ENCODE measurements around the gene TMEM108.
A peak's percentile ranks its signal among the peaks of the same experiment; 100 is the strongest.

TMEM108 gene

DNA sequence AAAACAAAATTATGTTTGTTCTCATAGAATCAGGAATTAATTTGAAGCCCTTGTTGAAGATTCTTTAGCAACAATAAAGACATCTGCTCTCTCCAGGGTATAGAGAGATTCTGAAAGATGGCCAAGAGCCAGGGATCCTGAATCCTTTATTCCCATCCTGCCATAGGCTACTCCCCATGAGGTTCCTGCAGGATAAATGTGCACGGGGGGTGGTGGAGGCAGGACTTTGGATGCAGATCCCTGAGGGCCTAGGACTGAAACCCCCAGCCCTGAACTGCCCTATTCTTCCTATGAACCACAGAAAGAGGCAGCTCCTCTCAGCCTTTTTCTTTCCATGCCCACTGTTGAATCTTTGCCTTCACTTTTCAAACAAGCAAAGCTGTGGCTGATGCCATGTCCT, 17.1 kb downstream of the TMEM108 start:
- no peak for DNase-seq

DNA sequence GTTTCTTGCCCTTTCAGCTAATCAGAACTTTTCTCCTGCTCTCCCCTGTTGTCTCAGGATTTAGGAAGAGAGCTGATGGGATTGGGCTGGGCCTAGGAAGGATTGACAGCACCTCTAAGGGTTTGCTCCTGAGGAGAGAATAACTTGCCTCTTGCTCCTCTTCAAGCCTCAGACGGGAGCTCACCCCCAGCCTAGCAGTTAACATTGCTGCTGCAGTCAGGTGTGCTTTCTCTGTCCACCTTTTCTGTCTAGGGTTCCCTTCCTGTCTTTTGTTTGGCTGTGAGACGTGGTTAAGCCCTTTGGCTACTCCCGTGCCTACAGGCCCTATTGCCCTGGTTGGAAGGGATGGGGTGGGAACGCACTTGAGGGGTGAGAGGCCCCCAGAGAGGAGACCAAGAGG, 20.1 kb downstream of the TMEM108 start:
- DNase-seq = no peak

DNA sequence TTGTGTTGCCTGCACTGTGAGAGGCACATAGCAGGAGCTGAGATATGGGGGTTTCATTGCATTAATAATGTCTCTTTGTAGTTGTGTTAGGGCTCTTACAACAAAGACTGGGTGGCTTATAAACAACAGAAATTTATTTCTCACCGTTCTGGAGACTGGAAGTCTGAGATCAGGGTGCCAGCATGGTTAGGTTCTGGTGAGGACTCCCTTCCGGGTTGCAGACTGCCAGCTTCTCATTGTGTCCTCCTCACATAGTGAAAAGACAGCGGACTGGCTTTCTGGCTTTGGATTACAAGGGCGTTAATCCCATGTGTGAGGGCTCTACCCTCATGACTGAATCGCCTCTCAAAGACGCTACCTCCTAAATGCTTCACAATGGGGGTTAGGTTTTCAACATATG, 20.6 kb downstream of the TMEM108 start:
- DNase-seq = no peak

DNA sequence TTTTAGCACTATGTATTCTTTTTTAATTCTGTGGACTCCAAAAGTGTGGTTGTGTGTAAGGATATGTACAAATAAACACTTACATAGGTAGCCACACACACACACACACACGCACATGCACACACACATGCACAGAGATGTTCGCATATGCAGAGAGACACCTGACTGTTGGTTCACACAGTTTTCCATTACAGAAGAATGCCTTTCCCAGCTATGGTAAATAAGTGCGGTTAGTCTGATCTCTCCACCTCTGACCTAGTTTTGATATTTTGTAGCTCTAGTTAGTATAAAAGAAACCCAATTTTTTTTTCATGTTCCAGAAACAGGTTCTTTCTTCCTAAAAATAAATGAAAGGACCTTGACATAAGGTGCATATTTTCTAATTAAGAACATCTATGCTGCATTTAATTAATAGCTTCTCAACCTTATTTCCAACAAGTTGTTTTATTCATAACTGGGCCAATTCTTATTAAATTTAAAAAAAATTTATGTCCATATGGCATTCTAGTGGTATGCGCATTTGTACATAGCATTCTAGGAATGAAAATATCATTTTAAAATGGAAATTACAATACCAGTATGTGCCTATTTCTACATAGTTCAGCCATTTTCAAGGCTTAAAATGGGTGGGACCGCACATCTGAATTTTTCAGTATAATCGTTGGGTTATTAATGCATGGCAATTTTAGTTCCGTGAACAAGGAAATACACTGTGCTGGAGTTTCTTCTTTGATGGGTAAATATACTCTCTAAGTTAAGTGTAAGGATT, 27.2 kb downstream of the TMEM108 start:
- no peak for DNase-seq

DNA sequence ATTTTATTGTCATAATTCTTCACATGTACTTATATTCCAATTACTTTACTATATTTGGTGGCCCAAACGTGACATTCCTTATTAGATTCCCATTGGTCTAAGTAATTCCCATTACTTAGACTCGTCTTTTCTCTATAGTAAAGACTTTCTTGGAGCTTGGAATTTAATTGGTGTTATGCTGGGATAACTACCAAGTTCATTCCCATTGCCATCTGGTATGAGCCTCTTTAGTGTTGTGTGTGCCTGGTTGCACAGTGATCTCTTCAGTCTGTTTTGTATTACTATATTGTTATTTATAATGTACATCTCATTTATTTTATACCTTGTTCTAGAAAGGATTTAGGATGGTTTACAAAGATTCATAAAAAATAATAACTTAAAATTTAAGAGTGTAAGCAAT, 27.8 kb downstream of the TMEM108 start:
- DNase-seq = no peak

DNA sequence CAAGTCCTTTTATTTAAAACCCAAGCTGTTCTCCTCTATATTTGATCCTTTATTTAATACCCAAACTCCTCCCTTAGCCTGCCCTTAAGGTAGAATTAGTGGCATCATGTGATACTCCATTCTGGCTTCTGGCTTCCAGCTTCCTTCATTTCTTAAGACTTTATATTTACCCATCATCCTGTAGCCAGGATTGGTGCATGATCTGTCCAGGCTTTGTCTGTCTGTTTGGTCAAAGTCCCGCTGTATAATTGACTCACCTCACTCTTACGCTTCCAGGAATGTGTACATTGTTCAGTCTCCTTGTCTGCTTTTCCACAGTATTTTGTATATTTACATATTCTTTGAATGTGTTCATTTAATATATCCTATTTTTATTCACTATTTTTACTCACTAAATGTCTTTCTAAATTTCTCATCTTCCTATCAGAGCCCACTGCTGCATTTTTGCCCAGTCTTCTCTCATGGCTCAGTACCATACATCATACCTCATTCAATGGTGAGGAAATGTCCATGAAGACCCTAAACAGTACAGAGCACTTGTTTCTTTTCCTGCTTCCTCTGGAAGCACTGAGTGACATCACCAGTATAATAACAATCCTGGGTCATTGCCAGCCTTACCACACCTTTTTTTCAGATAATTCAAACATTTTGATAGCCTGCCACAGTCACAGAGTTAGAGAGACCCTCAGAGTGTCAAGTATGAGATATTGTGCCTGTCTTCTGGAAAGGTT, 31.5 kb downstream of the TMEM108 start:
- DNase-seq = no peak

DNA sequence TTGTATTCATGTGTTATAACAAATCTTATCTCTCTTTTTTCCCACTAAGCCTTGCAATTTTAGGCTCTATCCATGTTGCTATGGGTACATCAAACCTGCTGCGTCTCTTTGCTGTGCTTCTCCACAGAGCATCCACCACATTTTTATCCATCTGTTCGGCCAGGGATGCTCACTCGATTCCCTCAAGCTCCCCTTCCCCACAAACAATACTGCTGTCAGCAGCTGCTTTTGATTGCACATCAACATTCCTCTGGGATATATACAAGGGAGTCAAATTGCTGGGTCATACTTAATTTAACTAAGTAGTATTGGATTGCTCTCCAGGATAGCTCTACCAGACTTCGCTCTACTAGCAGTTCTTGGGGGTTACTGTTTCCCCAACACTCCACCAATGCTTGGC, 36.8 kb downstream of the TMEM108 start:
- DNase-seq = no peak

DNA sequence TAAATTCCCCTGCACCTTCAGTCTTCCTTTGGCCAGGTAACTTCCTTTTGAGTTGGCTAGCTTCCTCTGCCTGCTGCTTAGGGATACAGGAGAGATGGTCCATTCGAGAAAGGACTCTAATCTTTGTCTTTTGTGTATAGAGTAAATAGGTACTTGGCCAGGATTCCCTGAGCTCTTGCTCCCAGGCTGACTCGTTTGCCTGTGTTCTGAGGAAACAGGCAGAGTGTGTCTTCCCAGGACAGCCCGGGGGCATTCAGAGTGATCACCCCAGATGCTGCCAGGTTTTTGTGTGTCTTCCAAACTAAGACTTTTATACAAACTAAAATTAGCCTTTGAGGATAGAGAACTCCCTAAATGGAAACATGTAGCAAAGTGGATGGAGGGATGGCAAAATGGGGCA, 39.5 kb downstream of the TMEM108 start:
- DNase-seq = no peak

DNA sequence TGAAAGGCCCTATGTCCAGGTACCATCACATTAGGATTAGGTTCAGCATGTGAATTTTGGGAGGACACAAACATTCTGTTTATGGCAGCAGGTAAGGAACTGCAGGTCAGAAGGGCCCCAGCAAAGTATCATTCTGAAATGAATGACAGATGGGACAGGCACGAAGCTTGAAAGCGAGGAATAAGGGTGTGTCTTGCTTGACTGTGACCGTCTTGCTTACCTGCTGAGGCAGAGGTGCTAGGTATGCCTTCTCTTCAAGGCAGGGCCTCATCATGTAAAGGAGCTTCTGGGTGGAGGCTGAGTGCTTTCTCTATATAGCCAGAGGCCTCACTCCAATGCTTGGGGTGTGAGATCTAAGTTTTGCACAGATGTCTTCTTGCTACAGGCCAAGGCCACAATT, 41.4 kb downstream of the TMEM108 start:
- DNase-seq = no peak

DNA sequence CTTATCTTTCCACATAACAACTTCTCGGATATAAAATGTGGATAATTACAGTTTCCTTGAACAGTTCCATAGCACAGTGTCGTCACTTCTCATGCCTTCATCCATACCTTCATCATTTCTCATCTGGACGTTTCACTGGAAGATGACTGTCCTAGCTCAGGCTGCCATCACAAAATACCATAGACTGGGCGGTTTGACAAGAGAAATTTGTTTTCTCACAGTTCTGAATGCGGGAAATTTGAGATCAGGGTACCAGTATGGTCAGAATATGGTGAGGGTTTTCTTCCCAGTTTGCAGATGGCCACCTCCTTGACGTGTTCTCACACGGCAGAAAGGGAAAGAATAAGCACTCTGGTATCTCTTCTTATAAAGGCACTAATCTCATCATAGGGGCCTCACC, 42.8 kb downstream of the TMEM108 start:
- no peak for DNase-seq

DNA sequence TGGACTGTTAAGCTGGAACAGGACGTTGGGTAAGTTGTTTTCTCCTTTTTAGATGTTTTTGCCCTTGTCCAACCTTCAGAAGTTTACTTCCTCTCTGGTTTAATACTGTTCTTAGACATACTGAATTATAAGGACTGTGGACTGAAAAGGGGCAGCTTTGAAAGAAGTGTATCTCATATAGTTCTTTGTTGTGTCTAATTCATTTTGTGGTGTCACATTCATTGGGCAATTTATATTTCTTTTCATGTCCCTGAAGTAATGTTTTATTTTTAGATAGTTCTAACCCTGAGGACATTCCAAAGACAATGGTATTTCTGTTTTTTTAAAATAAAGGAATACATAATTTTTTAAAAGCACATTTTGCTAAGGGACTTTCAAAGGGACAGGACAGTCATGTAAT, 45.2 kb downstream of the TMEM108 start:
- DNase-seq = no peak

DNA sequence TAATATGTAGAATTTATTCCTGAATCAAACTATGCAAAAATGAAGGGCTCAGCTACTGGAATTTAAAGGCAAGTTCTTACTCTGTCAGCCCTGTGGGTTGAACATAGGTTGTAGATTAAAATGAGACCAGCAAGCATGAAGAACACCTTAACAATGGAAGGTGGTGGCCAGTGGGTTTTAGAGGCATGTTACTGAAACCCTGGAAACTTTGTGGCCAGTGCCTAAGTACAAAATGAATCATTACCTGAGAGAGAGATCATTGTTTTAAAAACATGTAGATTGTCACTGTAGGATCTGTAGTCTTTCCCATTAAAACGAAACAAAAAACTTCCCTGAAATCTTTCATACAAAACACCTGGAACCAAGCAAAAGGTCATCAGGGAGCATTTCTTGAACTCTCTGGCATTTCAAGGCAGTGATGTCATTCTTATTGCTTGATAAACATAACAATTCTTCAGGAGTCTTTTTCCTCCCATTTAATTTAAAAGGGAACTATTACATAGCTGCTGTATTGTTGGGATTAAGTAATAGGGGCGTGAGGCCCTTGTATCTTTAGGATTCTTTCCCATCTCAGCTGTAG, 51.8 kb downstream of the TMEM108 start:
- DNase-seq = no peak

DNA sequence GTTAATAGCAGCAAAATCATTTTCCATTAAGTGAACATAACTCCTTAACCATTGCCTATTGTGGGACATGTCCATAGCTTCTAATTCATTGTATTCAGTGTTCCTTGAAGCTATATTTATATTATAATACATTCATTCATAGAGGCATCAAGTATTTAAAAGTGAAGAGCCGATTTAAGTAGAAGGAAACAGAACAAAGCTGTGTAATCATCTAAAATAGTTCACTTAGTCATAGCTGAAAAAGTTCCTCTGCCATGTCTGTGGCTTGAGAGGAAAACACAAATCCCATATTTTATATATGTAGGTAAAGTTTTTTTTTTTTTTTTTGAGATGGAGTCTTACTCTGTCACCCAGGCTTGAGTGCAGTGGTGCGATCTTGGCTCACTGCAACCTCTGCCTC, 54.5 kb downstream of the TMEM108 start:
- no peak for DNase-seq

DNA sequence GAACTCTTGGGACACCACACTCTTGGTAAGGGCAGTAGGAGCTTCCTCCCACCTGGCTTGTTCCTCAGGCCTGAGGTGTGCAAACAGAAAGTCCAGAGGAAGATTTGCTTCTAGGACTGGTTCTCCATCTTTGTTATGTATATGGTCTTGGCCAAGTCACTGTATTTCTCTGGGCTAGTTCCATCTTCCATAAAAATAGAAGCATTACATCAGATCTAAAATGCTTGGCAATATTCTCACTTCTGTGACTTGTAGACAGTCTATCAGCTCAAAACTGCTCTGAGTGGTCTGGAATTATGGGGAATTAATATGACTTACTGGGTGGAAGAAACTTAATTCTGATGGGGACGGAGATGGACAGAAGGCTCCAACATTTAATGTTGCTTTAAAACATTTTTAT, 55.2 kb downstream of the TMEM108 start:
- no peak for DNase-seq

DNA sequence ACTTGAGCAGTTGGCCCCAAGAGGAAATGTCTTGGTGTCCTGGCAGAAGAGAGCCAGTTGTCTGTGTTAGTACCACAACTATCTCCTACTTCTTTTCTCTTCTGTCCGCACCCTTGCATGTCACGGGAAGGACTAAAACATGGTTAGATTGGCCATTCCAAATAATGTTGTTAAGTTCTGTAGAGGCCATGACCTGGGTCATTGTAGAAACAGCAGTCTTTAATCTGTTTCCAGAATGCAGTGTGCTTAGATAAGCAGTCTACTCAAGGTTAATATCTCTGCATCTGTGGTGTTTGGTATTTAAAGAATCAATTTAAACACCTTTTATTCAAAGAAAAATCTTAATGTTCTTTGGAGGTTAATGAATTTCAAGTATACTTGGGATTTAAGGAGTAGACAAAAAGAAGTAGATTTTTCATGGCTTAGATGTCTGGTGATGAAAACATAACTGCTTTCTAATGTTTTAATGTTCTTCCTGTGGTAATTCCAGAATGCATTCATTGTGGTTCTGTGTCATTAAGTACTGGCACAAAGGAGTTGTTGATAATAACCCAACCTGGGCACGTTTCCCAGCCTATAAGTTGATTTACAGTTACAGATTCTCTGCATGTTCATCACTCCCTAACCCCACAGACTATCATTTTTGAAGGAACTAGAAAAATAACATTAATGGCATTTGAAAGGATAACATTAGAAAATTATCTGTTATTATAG, 58.9 kb downstream of the TMEM108 start:
- DNase-seq = peak; percentile 45

DNA sequence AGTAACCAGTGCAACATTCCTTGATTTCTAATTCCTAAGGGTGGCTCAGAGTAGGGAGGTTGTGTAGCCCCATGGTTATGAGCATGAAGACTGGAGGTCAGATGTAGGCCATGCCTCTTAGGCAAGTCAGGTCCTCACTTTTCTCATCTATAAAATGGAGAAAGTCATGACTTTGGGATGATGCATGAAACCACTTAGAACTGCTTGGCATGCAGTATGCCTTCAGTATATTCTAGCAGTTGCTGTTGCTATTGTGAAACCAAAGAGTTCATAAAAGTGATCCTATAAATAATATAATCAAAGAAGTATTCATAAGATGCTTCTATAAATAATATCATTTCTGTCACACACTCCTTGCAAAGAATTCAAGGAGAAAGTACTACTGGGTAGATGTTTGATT, 65.5 kb downstream of the TMEM108 start:
- no peak for DNase-seq

DNA sequence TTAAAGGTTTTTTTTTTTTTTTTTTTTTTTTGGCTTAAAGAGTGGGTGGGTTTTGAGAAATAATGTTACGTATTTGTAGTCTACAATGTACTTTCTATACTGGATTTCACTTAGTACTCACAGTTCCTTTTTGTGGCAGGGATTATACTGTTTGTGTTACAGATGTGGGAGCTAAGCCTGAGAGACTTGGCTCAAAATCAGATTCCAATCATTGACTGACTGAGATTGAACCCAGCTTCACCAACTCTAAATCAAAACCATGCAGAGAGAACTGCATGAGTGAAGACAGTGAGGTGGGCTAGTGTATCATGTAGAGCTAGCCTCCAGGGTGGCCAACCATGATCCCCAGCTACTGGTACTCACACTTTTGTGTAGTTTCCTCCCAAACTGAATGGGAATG, 68.0 kb downstream of the TMEM108 start:
- DNase-seq = no peak

DNA sequence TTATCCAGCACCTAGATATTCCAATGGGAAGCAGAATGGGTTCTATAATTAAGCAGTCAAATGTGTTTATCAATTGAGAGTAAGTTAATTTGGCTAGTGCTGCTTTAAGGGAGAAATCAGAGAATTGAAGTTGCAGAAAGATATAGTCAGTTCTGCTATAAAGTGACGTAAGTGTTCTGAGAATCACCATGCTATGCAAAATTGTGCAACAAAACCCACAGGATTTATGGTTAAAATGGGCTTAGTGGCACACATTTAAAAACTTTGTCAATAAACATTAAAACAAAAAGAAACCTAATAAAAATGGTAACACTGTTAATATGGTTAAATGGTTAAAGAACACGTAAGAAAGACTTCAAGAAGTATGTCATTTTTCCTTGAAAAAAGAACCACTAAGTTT, 74.5 kb downstream of the TMEM108 start:
- DNase-seq = no peak

DNA sequence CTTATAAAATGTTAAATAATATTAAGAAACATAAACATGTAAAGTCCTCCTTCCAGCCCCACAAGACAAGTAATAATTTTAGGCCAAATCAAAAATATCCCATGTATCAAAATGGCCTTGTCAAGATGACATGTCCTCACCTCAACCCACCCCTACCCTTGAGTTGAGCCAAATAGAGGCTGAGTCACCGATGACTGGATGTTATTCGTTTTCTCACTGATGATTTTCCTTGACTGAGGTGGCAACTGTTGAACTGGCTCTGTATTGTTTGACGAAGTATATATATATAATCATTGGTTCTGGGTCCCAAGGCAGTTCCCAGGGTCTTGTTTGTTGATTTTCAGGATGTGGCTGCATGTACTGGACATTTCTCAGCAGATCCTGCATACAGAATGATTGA, 75.3 kb downstream of the TMEM108 start:
- no peak for DNase-seq

DNA sequence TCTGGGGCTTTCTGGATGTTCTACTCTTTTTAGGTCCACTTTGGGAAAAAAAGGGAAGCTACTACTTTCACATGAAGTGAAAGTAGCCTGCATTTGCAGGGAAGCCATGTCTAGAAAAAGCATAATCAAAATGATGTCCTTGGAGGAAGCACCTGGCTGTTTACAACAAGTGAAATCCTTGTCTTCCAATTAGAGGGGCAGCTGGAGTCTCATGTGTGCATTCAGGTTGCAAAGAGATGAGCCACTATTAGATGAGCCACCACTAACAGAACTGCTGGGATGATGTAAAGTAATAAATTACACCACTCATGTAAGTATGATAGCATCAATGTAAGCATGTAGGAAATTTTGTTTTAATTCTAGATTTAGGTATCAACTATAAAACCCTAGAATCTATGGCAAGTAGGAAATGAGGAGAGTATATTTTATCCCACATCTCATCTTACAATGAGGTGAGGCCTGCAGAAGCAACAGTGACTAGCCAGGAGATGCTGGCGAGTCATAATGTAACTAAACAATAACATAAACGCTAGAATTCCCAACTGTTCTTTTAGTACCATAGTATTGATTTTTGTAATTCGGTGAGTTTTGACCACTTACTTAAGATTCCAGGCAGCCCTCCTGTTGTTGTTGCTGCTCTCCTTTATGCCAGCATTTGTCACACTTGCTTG, 75.9 kb downstream of the TMEM108 start:
- no peak for DNase-seq

DNA sequence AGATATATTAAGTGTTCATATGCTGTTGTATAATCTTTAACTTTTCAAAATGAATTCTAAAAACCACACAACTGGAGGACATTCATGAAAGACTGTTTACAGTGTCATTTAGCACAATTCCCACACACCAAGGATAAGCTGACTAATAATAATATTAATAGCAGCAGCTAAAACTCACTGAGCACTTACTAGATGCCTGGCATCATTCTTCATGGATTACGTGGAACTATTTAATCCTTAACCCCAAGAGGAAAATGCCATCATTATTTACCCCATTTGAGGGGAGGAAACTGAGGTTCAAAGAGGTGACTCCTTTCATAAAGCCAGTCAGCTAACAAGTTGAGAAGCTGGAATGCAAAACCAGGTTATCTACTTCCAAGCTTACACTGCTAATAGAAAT, 77.0 kb downstream of the TMEM108 start:
- no peak for DNase-seq

DNA sequence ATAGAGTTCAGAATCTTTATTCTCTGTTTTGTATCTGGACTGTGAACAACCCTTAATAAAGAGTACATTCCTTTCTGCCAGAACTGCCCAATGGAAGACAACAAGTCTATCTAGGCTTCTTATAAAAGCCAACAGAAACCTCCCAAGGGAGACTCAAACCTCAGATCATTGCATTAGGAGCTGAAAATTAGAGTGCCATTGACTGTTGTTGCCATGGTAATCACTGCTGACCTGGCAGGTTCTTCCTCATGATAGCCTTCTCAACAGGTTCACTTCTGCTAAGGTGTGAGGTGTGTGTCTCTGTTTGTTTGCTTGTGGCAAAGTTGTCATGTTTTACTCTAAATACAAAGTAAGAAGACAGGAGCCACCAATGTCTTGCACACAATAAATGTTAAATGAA, 79.2 kb downstream of the TMEM108 start:
- peak; percentile 49 for DNase-seq

DNA sequence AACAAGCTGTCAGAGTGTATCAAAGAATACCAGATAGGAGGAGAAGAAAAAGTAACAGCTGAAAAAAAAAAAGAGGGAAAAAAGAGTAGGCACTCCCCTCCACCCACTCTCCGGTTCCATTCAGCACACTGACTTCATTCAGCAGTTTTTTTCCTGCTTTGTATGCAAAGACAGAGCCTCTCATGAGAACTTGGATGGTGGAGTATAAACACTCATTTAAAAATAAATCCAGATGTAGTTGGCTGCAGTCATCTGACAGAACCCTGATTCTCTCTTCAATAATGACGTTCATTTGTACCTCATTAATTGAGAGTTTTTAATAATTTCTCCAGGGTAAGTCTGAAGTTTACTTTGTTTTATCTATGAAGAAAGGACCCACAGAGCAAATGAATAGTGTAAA, 81.0 kb downstream of the TMEM108 start:
- DNase-seq = no peak

All from NCI-H2107 (cell line).